SK-N-SH treated with all-trans-retinoic acid at 6 μM for 48 hours (cell line): ENCODE results near the gene PRKRIP1.

Experiments
- ATAC-seq: fragments of 200-7000 bp; cut with Tn5 transposase; 3 replicates; pipeline ENCODE4 v1.9.1; 2020; ENCODE audit warnings: mild to moderate bottlenecking, moderate library complexity
- ARNTL ChIP-seq: fragments of 450-650 bp; formaldehyde crosslinking; IDR thresholded peaks from 2 replicates; pipeline ENCODE4 v1.5.0; 2020; ENCODE audit warnings: low read depth, mild to moderate bottlenecking, moderate library complexity, borderline replicate concordance
- BACH2 ChIP-seq: fragments of 250-450 bp; sonication (Bioruptor Pico); IDR thresholded peaks from 2 replicates; pipeline ENCODE4 v1.9.0; 2021; ENCODE audit warnings: mild to moderate bottlenecking, borderline replicate concordance
- CREB5 ChIP-seq: fragments of 250-450 bp; sonication (Bioruptor Pico); IDR thresholded peaks from 2 replicates; pipeline ENCODE4 v1.5.1; 2020; ENCODE audit warnings: low read depth, mild to moderate bottlenecking, moderate library complexity
- CSDC2 ChIP-seq: fragments of 250-450 bp; sonication (Bioruptor Pico); IDR thresholded peaks from 2 replicates; pipeline ENCODE4 v1.5.0; 2020; ENCODE audit warnings: mild to moderate bottlenecking, moderate library complexity
- CSRNP3 ChIP-seq: fragments of 250-450 bp; sonication (Bioruptor Pico); IDR thresholded peaks from 2 replicates; pipeline ENCODE4 v1.5.1; 2021; ENCODE audit warnings: mild to moderate bottlenecking, moderate library complexity
- GLIS3 ChIP-seq: fragments of 250-450 bp; sonication (Bioruptor Pico); IDR thresholded peaks from 2 replicates; pipeline ENCODE4 v1.5.0; 2020; ENCODE audit warnings: mild to moderate bottlenecking, moderate library complexity
- ISL1 ChIP-seq: fragments of 250-450 bp; sonication (Bioruptor Pico); IDR thresholded peaks from 2 replicates; pipeline ENCODE4 v2.1.2; 2022; ENCODE audit warnings: mild to moderate bottlenecking, moderate library complexity
- OSR1 ChIP-seq: fragments of 250-450 bp; sonication (Bioruptor Pico); IDR thresholded peaks from 2 replicates; pipeline ENCODE4 v1.8.0; 2022; ENCODE audit warnings: moderate library complexity, mild to moderate bottlenecking, inconsistent platforms
- PPARA ChIP-seq: fragments of 250-450 bp; sonication (Bioruptor Pico); IDR thresholded peaks from 2 replicates; pipeline ENCODE4 v1.5.0; 2020; ENCODE audit warnings: mild to moderate bottlenecking, borderline replicate concordance
- RARB ChIP-seq: fragments of 250-450 bp; sonication (Bioruptor Pico); IDR thresholded peaks from 2 replicates; pipeline ENCODE4 v1.8.0; 2021; ENCODE audit warnings: mild to moderate bottlenecking, moderate library complexity
- SNAI2 ChIP-seq: fragments of 250-450 bp; sonication (Bioruptor Pico); IDR thresholded peaks from 2 replicates; pipeline ENCODE4 v1.5.0; 2020; ENCODE audit warnings: mild to moderate bottlenecking, moderate library complexity
- TCF4 ChIP-seq: fragments of 250-450 bp; sonication (Bioruptor Pico); IDR thresholded peaks from 2 replicates; pipeline ENCODE4 v1.8.0; 2021; ENCODE audit warnings: mild to moderate bottlenecking, moderate library complexity, borderline replicate concordance
- TOX ChIP-seq: fragments of 250-450 bp; sonication (Bioruptor Pico); IDR thresholded peaks from 2 replicates; pipeline ENCODE4 v1.8.0; 2021; ENCODE audit warnings: mild to moderate bottlenecking, moderate library complexity, borderline replicate concordance
- TSHZ2 ChIP-seq: fragments of 250-450 bp; sonication (Bioruptor Pico); IDR thresholded peaks from 2 replicates; pipeline ENCODE4 v1.5.0; 2020; ENCODE audit warnings: mild to moderate bottlenecking, moderate library complexity
- ZFP3 ChIP-seq: fragments of 250-450 bp; sonication (Bioruptor Pico); IDR thresholded peaks from 2 replicates; pipeline ENCODE4 v1.5.0; 2020; ENCODE audit warnings: mild to moderate bottlenecking, moderate library complexity
- ZFP30 ChIP-seq: fragments of 450-650 bp; formaldehyde crosslinking; IDR thresholded peaks from 2 replicates; pipeline ENCODE4 v1.5.0; 2022; ENCODE audit warnings: mild to moderate bottlenecking, moderate library complexity
- ZNF565 ChIP-seq: fragments of 450-650 bp; formaldehyde crosslinking; conservative IDR thresholded peaks from 2 replicates; pipeline ENCODE4 v1.5.0; 2020; ENCODE audit warnings: low read depth, mild to moderate bottlenecking, moderate library complexity
- ZNF70 ChIP-seq: fragments of 450-650 bp; formaldehyde crosslinking; IDR thresholded peaks from 2 replicates; pipeline ENCODE4 v1.5.0; 2020; ENCODE audit warnings: mild to moderate bottlenecking, moderate library complexity
- ZNF8 ChIP-seq: fragments of 450-650 bp; formaldehyde crosslinking; IDR thresholded peaks from 2 replicates; pipeline ENCODE4 v1.5.0; 2020; ENCODE audit warnings: mild to moderate bottlenecking, moderate library complexity
- TF ChIP-seq, protein P1 (sequence below): fragments of 250-450 bp; sonication (Bioruptor Pico); IDR thresholded peaks from 2 replicates; pipeline ENCODE4 v1.8.0; 2021; ENCODE audit warnings: low read depth, mild to moderate bottlenecking, moderate library complexity, borderline replicate concordance

PRKRIP1 gene

DNA sequence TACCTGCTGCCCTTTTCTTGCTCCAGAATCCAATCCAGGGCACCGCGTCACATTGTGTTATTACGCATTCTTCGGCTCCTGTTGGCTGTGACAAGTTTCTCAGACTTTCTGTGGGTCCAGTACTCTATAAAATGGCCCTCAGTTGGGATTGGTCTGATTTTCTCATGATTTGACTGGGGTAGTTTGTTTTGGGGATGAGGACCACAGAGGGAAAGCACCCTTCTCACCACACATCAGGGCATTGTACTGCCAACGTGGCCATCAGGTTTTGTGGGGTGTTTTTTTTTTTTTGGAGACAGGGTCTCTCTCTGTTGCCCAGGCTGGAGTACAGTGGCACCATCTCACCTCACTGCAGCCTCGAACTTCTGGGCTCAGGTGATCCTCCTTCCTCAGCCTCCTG lies 20.2 kb downstream of the PRKRIP1 start (continued):
- no peak for TF ChIP-seq CSRNP3
- TF ChIP-seq BACH2 (CRISPR knock-in tag) = no peak
- TF ChIP-seq ZNF70 = no peak
- TF ChIP-seq PPARA (CRISPR knock-in tag) = no peak
- no peak for TF ChIP-seq GLIS3 (CRISPR knock-in tag)

DNA sequence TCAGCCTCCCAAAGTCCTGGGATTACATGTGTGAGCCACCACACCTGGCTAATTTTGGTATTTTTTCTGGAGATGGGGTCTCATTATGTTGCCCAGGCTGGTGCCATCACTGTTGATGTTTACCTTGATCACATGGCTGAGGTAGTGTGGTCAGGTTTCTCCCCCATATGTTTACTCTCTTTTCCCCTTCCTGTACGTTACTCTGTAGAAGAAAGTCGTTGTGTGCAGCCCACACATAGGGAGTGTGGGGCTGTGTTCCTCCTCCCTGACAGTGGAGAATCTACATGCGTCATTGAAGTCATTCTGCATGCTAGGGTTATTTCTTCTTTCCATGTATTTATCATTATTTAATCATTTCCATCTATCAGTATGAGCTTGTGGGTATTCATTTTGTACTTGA lies 20.9 kb downstream of the PRKRIP1 start:
- TF ChIP-seq, protein P1, sequence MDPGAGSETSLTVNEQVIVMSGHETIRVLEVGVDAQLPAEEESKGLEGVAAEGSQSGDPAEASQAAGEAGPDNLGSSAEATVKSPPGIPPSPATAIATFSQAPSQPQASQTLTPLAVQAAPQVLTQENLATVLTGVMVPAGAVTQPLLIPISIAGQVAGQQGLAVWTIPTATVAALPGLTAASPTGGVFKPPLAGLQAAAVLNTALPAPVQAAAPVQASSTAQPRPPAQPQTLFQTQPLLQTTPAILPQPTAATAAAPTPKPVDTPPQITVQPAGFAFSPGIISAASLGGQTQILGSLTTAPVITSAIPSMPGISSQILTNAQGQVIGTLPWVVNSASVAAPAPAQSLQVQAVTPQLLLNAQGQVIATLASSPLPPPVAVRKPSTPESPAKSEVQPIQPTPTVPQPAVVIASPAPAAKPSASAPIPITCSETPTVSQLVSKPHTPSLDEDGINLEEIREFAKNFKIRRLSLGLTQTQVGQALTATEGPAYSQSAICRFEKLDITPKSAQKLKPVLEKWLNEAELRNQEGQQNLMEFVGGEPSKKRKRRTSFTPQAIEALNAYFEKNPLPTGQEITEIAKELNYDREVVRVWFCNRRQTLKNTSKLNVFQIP = no peak
- no peak for TF ChIP-seq ZFP30 (CRISPR knock-in tag)
- ATAC-seq = no peak

- TF ChIP-seq CREB5 (CRISPR knock-in tag) (no peak), OSR1 (no peak), CSDC2 (no peak)
- no peak for ATAC-seq
These were observed 22.4 kb downstream of the PRKRIP1 start for GRCh38 chr7:102418592-102418991.

- no peak for ATAC-seq
- TF ChIP-seq ARNTL = no peak
- no peak for TF ChIP-seq ZFP30 (CRISPR knock-in tag)
- no peak for TF ChIP-seq CSRNP3
- no peak for TF ChIP-seq ZNF8 (CRISPR knock-in tag)
- TF ChIP-seq ZFP3 (CRISPR knock-in tag) = no peak
- no peak for TF ChIP-seq TOX
- TF ChIP-seq SNAI2 = no peak
- no peak for TF ChIP-seq RARB (CRISPR knock-in tag)
- TF ChIP-seq ISL1 (CRISPR knock-in tag) = no peak
- no peak for TF ChIP-seq CREB5 (CRISPR knock-in tag)
- TF ChIP-seq BACH2 (CRISPR knock-in tag) = no peak
- TF ChIP-seq ZNF565 (CRISPR knock-in tag) = no peak
- TF ChIP-seq, all 23 proteins: peak for 0
These were observed 25.6 kb downstream of the PRKRIP1 start for GRCh38 chr7:102421706-102422240.

GRCh38 chr7:102424129-102424551 lies 28.0 kb downstream of the PRKRIP1 start:
- ATAC-seq = no peak; the same call in 2 of the 3 replicates
- TF ChIP-seq ARNTL (no peak), TOX (no peak), TCF4 (CRISPR knock-in tag) (no peak), ISL1 (CRISPR knock-in tag) (no peak), SNAI2 (no peak), TSHZ2 (CRISPR knock-in tag) (no peak), GLIS3 (CRISPR knock-in tag) (no peak), CREB5 (CRISPR knock-in tag) (no peak), ZNF565 (CRISPR knock-in tag) (no peak)
- TF ChIP-seq, protein P1 = no peak
